Measurements from ENCODE around the gene SMCR8.
"Not testable (repeated sequence)": the region's sequence is repeated elsewhere in the genome, so short reads cannot be mapped to it uniquely, and the experiment has no call there.

Gene SMCR8

DNA sequence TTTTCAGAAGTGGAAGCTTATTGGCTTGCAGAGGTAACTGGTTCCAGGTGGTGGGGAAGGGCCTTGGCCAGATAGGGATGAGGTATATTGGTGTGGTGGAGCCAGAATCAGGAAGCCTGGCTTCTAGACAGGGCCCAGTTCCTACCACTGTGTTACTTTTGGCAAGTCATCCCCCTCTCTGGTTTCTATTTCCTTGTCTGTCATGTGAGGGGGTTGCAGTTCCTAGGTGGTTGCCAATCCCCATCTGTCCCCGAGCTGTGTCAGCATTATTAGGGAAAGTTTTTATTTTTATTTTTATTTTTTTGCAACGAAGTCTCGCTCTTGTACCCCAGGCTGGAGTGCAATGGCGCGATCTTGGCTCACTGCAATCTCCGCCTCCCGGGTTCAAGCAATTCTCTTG, 3.0 kb downstream of the SMCR8 start:
- no peak for DNase-seq

DNA sequence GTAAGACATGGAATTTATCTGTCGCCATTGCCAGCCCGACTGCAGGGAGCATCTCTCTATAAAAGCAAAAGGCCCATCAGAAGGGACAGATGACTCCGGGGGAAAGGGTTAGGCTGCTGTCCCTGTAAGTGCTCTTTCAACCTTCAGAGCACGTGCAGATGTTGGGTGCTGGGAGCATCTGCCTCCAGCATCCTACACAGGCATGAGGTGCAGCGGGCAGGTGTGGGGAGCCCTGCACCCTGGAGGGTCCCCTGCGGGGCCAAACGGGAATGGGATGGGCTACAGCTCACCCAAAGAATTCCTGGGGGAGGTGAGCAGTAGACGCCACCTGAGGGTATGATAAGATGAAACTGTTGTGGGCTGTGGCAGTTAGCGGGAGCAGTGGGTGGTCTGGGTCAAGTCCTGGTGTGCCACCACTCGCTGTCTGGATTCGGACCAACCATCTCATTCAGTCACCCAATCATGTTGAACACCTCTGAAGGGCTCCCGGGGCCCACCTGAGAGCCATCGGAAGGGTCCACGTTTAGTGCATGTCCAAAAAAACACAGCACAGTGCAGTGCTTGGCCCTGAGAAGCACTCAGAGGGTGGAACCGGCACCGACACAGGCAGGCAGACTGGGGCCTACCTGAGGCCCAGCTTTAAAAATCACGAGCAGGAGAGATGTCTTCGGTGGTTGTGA, 3.8 kb downstream of the SMCR8 start:
- no peak for DNase-seq

GRCh38 chr17:18319604-18320256, 4.6 kb downstream of the SMCR8 start:
- DNase-seq, result no peak

- no peak for DNase-seq
These were observed 5.2 kb downstream of the SMCR8 start for GRCh38 chr17:18320301-18320700.

- no peak for DNase-seq
These were observed 6.2 kb downstream of the SMCR8 start for GRCh38 chr17:18321309-18321708.

DNA sequence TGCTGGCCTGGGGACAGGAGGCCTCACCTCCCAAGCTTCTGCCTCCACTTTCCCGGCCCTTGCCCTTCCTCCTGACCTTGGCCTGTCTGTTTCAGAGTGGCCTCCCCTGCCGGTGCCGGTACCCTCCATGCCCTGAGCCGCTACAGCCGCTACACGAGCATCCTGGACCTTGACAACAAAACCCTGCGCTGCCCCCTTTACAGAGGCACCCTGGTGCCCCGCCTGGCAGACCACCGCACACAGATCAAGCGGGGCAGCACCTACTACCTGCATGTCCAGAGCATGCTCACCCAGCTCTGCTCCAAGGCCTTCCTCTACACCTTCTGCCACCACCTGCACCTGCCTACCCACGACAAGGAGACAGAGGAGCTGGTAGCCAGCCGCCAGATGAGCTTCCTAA, 7.4 kb downstream of the SMCR8 start:
- no peak for DNase-seq

DNA sequence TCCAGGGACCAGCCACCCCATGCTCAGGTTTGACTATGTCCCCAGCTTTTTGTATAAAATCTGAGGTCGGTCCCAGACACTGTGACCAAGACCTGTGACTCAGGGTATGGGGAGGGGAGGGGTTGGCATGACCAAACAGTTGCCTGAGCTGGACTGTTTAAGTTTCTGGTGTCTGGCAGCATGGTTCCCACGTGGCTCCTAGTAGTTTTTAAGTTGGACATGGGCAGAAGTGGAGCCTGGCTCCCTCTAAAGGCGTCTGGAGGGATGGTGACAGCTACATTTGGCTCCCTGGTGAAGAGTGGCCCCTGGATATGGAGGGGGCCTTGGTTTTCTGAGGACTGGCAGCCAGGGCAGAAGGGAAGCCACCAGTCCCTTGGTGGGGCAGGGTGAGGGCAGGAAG, 7.9 kb downstream of the SMCR8 start:
- no peak for DNase-seq

DNA sequence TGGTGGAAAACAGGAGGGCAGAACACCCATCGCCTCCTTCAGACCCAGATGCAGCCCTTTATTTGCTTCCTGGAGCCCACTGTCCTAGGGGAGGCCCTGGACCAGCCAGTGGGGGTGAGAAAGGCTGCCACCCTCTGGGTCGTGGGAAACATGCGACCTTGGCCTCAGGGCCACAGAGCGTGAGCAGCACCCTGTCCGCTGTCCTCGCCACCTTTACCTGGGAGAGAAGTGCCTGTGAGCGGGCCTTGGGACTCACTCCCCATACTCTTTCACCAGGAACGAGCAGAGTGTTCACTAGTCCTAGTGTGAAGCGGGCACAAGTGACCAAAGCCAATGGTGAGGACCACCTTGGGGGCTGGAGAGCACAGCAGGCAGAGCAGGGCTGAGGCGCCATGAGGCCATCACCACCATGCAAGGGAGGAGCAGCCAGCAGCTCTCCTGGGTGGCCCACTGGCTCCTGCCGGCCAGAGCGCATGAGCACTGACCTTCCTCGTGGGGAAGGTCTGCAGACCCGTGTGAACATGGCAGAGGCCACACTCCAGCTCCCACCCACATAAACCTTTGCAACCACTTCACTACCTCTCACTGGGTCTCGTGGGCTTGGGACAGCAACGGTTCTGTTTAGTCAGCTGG, 8.5 kb downstream of the SMCR8 start:
- no peak for DNase-seq

DNA sequence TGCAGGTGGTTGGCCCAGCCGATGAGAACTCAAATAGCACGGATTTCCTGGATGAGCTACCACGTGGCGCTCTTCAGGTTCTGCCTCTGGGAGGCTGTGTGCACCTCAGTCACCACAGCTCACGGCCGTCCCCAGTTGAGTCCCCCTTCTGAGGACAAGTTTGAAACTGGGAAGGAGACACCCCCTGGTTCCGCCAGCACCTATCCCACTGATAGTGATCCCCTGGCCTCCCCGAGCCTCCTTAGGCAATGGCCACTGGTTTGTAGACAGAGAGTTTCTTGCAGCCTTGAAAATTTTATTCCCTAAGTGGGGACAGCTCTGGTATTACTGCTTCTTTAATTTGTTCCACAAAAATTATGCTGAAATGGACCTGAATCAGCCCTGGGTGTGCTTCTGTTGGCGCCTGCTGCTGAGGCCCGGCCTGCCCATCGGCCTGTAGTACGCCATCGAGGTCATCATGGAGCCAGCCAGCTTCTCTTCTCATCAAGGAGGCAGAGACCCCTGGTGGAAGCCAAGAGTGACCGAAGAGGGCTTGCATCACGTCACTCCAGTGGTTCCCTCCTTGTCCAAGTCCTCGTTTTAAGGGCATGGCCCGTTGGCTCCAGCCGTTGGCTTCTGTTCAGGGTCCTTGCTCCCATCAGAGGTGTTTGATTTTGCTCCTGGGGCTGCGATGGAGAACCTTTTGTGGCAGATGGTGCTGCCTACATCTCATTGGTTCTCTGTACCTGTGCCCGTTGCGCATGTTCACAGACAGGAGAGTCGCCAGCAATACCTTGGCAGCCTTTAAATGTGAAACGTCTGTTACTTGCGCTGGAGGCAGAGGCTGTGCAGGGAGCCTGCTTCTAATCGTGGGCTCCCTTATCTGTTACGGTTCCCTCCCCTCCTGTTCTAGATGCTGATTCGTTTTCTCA, 9.3 kb downstream of the SMCR8 start:
- DNase-seq, result no peak

GRCh38 chr17:18326039-18326438, 10.9 kb downstream of the SMCR8 start:
- DNase-seq, result no peak

DNA sequence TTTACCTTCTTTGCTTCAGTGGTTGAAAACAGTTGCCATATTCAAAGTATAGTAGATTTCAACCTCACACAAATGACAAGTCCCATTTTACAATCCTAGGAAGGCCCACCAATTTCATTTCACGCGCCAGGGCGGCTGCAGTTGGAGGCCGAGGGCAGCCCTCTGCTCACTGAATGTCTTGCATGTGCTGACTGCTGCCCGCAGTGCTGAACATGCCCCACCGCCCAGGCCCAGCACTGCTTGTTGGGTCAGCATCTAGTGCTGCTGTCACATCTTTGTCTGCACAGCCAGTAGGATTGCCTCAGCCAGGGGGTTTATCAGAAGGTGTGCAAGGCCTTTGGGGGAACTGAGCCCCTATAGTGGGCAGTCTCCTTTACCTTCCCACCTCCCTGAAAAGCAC, 11.5 kb downstream of the SMCR8 start:
- no peak for DNase-seq

- no peak for DNase-seq
These were observed 12.0 kb downstream of the SMCR8 start for GRCh38 chr17:18327093-18327492.

GRCh38 chr17:18327556-18327955, 12.5 kb downstream of the SMCR8 start:
- no peak for DNase-seq

DNA sequence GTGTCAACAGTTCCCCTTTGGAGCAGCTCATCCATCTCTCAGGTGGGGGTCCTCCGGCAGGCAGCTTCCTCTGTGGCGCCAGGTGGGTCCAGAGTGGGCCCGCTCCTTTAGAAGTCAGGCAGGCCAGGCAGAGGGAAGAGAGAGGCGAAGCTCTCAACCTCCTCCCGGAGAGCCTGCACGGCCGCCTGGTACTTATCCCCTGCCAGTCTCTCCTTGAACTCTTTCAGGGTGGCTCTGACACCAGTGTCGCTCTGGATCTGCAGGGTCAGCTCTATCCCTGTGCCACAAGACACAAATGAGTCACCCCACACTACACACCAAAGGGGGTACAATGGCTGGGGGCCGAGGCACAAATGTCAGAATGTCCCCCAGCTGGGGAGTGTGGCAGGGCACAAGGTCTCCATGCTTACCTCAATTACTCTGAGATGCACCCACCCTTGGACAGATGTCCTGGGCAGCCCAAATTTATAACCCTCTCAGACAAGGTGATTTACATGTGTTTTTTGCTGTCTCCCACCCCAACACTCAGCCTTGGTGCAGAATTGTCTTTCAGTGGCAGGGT, 13.6 kb downstream of the SMCR8 start:
- no peak for DNase-seq

- no peak for DNase-seq
These were observed 16.8 kb downstream of the SMCR8 start for GRCh38 chr17:18331879-18332278.

DNA sequence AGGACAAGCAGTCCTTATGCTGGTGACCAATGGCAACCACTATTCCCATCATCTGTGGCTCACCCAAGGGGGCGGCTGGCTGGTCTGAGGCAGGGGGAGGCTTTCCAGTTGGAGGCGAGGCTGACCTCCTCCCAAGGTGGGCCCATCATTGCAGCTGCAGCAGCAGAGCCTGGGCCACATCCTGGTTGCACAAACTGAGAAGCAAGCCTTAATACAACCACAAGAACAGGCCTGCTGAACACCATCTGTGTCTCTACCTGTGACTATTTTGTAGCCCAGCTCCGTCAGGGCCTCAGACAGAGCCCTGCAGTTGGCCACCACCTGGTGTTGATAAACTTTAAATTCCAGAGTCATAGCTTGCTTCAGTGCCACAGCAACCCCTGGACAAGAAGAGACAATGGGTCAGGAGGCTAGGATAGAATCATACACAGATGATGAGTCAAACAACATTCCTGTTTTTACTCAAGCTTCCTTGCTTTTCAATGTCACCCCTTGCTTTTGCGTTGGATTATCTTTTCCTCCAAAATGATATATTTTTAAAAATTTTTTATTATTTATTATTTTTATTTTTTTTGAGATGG, 17.9 kb downstream of the SMCR8 start:
- no peak for DNase-seq

DNA sequence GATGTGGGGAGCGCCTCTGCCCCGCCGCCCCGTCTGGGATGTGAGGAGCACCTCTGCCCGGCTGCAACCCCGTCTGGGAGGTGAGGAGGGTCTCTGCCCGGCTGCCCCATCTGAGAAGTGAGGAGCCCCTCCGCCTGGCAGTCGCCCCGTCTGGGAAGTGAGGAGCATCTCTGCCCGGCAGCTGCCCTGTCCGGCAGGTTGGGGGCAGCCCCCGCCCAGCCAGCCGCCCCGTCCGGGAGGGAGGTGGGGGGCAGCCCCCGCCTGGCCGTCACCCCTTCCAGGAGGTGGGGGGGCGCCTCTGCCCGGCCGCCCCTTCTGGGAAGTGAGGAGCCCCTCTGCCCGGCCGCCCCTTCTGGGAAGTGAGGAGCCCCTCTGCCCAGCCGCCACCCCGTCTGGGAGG, 23.1 kb downstream of the SMCR8 start:
- not testable (repeated sequence) for DNase-seq

- DNase-seq, result no peak
These were observed 24.8 kb downstream of the SMCR8 start for GRCh38 chr17:18339933-18340332.

GRCh38 chr17:18344021-18344420, 28.9 kb downstream of the SMCR8 start:
- DNase-seq, result no peak

GRCh38 chr17:18353541-18353940, 38.4 kb downstream of the SMCR8 start:
- DNase-seq, result no peak

- no peak for DNase-seq
These were observed 41.5 kb downstream of the SMCR8 start for GRCh38 chr17:18356624-18357023.

GRCh38 chr17:18360518-18360917, 45.4 kb downstream of the SMCR8 start:
- DNase-seq, result no peak

Data from activated CD8-positive, alpha-beta memory T cell treated with anti-CD3 and anti-CD28 coated beads for 24 hours (primary cell).